Stomach (tissue), 9 donors: ENCODE measurements around the gene TMEM9B. TPM values are rescaled to one million over a fixed set of nuclear protein-coding genes. Genes with fewer than 3 reads are reported as not detected.

ENCODE experiments used
- DNase-seq, 2 donors: peaks; one replicate each; pipeline versions ENCODE4 v3.0.0 to v3.0.0-alpha.2; 2013 to 2019
- H3K27ac ChIP-seq, 5 donors: fragments of 200-600 bp in 4 of 5; sonication (generic) in 4 of 5; one replicate each; pipeline ENCODE4 v1.5.1; 2013 to 2019; ENCODE audit warnings: mild to moderate bottlenecking in 1 of 5, moderate library complexity in 1 of 5
- H3K27me3 ChIP-seq, 3 donors: fragments of 200-600 bp; sonication (generic); one replicate each; pipeline ENCODE4 v1.5.1; 2017 to 2019; ENCODE audit warnings: mixed run types in 1 of 3
- H3K36me3 ChIP-seq, 4 donors: fragments of 200-600 bp; sonication (generic); 1 replicate in 3 of 4; 2 replicates in 1 of 4; pipeline ENCODE4 v1.5.1; 2016 to 2019
- H3K4me1 ChIP-seq, 4 donors: fragments of 200-600 bp; sonication (generic); one replicate each; pipeline ENCODE4 v1.5.1; 2016 to 2019
- H3K4me3 ChIP-seq, 4 donors: fragments of 200-600 bp; sonication (generic) in 3 of 4; one replicate each; pipeline ENCODE4 v1.5.1; 2016 to 2019; ENCODE audit warnings: mild to moderate bottlenecking in 1 of 4
- H3K9me3 ChIP-seq, 4 donors: fragments of 200-600 bp; sonication (generic); one replicate each; pipeline ENCODE4 v1.5.1; 2016 to 2019
- EP300 ChIP-seq: sonication (generic); formaldehyde crosslinking; IDR thresholded peaks from one replicate; pipeline ENCODE4 v1.6.1; 2017; ENCODE audit warnings: antibody characterized with exemption
- POLR2A ChIP-seq, 4 donors: fragments of 450-650 bp; IDR thresholded peaks; one replicate each; pipeline ENCODE4 v1.6.1; 2016; ENCODE audit warnings: antibody characterized with exemption in 4 of 4, control low read depth in 2 of 4, mild to moderate bottlenecking in 1 of 4, moderate library complexity in 1 of 4
- POLR2AphosphoS5 ChIP-seq, 3 donors: sonication (generic); formaldehyde crosslinking; IDR thresholded peaks; one replicate each; pipeline ENCODE4 v1.6.1; 2016; ENCODE audit warnings: antibody characterized with exemption in 3 of 3
- WGBS, 5 donors: extraction: QIAGEN DNeasy Blood & Tissue Kit in 3 of 5; methylation state at CpG; one replicate each; pipeline versions ENCODE4 v1.1.5 to v1.1.7; 2013 to 2018; 5-methylcytosine and 5-hydroxymethylcytosine counted together
- intact Hi-C: fragments of 100-400 bp; cut with DNase I; formaldehyde crosslinking; loops from one replicate; pipeline ENCODE4 v1.15.1; 2023; ENCODE audit warnings: low total_unique reads
- polyA plus RNA-seq, 3 donors: library from polyadenylated mRNA; stranded (reverse); fragments of 200-250 nt; gene quantifications; one replicate each; pipeline ENCODE4 v1.2.3, GENCODE V29; 2013
- small RNA-seq, 4 donors: library from RNA; depleted of rRNA; stranded (forward); fragments of <200 nt; gene quantifications; one replicate each; pipeline ENCODE3, GENCODE V24; 2016
- total RNA-seq, 5 donors: library from RNA; depleted of rRNA; stranded (reverse); fragments of >200 nt; gene quantifications; one replicate each; pipeline versions ENCODE4 v1.1.0 to v1.2.3, GENCODE V29; 2014 to 2016
- TF ChIP-seq, protein P1 (sequence below), 7 experiments: fragments of 450-650 bp in 4 of 7; fragments of 200-600 bp in 3 of 7; sonication (generic) in 3 of 7; IDR thresholded peaks; one replicate each; pipeline ENCODE4 v1.5.1; 2016 to 2019; ENCODE audit warnings: antibody characterized with exemption in 7 of 7, control low read depth in 2 of 7, mild to moderate bottlenecking in 1 of 7
- donor health status: healthy with polysubstance abuse.
- donor health status: Bipolar disorder and iron deficiency.
- donor health status: healthy.

Gene TMEM9B
- total and polyA plus RNA-seq, 8 donors = 0.58 to 74.4 (median 30.9) TPM

DNA sequence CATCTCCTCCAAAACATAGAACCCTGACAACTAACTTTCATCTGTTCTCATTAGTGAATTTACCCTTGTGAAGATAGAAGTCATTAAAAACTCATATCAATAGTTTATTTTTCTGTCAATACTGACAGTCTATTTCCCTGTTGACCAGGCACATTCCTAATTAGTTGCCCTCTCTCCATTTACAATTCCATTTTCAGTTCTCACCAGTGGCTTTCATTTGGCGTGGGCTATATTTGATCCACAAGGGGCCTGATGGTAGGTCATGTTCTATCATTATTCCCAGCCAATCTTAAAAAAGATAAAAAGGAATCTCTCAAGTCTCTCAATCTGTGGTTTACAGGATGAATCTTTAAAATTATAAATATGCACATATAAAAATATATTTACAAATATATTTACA is 57.1 kb downstream of the TMEM9B start:
- no peaks in the 10 kb centered on the region for H3K9me3 ChIP-seq
- WGBS, 5 donors = 76 to 88% (median 80%) methylated on average over 1 of the region's 1 CpG
- DNase-seq = no peak
- H3K27me3 ChIP-seq = no peaks in the 10 kb centered on the region
- H3K36me3 ChIP-seq = no peaks in the 10 kb centered on the region
- TF ChIP-seq EP300 (no peak), POLR2A (IDR thresholded peaks at IDR 0.05) (no peak), POLR2AphosphoS5 (IDR thresholded peaks at IDR 0.05) (no peak)
- TF ChIP-seq, protein P1, sequence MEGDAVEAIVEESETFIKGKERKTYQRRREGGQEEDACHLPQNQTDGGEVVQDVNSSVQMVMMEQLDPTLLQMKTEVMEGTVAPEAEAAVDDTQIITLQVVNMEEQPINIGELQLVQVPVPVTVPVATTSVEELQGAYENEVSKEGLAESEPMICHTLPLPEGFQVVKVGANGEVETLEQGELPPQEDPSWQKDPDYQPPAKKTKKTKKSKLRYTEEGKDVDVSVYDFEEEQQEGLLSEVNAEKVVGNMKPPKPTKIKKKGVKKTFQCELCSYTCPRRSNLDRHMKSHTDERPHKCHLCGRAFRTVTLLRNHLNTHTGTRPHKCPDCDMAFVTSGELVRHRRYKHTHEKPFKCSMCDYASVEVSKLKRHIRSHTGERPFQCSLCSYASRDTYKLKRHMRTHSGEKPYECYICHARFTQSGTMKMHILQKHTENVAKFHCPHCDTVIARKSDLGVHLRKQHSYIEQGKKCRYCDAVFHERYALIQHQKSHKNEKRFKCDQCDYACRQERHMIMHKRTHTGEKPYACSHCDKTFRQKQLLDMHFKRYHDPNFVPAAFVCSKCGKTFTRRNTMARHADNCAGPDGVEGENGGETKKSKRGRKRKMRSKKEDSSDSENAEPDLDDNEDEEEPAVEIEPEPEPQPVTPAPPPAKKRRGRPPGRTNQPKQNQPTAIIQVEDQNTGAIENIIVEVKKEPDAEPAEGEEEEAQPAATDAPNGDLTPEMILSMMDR (IDR thresholded peaks at IDR 0.05) = no peak
- no peak overlapping the region for H3K27ac ChIP-seq
- H3K4me1 ChIP-seq = peaks cover 8 to 20% (median 17%) of the 10 kb centered on the region in 4 donors
- H3K4me3 ChIP-seq = no peak overlapping the region
- intact Hi-C loops = no loop called here

DNA sequence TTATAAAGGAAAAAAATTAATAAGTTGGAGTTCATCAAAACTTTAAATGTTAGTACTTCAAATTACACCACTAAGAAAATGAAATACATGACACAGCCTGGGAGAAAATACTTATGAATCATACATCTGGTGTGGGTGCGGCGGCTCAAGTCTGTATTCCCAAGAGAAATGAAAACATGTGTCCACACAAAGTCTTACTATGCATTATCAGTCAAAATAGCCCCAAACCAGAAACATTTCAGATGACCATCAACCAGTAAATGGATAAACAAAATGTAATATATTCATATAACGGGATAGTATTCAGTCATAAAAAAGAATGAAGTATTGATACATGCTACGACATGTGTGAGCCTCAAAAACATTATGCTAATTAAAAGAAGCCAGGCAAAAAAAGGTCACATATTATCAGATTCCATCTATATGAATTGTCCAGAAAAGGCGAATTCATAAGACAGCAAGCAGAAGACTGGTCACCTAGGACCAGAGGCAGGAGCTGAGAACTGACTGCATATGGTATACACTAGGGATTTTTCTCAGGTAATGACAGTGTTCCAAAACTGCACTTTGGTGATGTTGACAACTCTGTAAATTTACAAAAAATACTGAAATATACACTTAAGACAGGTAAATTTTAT is 58.6 kb downstream of the TMEM9B start:
- TF ChIP-seq, protein P1 (IDR thresholded peaks at IDR 0.05) = no peak
- TF ChIP-seq EP300 (no peak), POLR2AphosphoS5 (IDR thresholded peaks at IDR 0.05) (no peak)
- Histone ChIP-seq H3K36me3 (no peaks in the 10 kb centered on the region), H3K4me3 (no peak overlapping the region), H3K9me3 (no peaks in the 10 kb centered on the region), H3K27ac (no peak overlapping the region), H3K4me1 (peaks cover 8 to 12% (median 9%) of the 10 kb centered on the region in 4 donors), H3K27me3 (no peaks in the 10 kb centered on the region)
- intact Hi-C loops = no loop called here
- no peak for DNase-seq
- WGBS, 5 donors = 66 to 90% (median 80%) methylated on average over 5 of the region's 5 CpGs

DNA sequence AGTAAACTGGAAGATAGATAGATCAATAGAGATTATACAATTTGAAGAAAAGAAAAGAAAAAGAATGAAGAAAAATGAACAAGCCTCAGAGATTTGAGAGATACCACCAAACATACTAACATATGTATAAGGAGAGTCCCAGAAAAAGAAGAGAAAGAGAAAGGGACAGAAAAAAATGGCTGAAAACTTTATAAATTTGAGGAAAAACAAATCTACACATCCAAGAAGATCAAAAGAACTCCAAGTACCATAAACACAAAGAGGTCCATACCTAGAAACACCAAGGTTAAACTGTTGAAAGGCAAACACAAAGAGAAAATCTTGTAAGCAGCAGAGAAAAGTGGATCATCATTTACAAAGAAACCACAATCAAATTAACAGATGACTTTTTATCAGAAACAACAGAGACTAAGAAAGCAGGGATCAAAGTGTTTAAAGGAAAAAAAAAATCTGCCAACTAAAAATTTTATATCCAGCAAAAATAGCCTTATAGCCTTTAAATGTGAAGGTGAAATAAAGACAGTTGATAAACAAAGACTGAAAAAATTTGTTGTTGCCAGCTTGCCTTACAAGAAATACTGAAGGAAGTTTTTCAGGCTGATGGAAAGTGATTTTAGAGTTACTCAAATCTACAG is 65.0 kb downstream of the TMEM9B start:
- H3K9me3 ChIP-seq = peaks cover 0 to 31% (median 12%) of the 10 kb centered on the region in 4 donors
- H3K36me3 ChIP-seq = no peaks in the 10 kb centered on the region
- no peak overlapping the region for H3K27ac ChIP-seq
- no peaks in the 10 kb centered on the region for H3K27me3 ChIP-seq
- H3K4me3 ChIP-seq = no peak overlapping the region
- H3K4me1 ChIP-seq = no peaks in the 10 kb centered on the region
- TF ChIP-seq EP300 (no peak), POLR2AphosphoS5 (IDR thresholded peaks at IDR 0.05) (no peak), POLR2A (IDR thresholded peaks at IDR 0.05) (no peak)
- TF ChIP-seq, protein P1 (IDR thresholded peaks at IDR 0.05) = no peak
- DNase-seq = no peak
- intact Hi-C loops = no loop called here

Small RNAs within 50 kb of the gene (small RNA-seq; reads per million reads assigned to genes)
- 0 reads per million in 4 donors for gene RF00019

Other genes with a start within 250 kb of the TMEM9B start
- gene AKIP1, start 53.3 kb downstream of the TMEM9B start, total RNA-seq = 10 to 100 TPM in 3 of 5 donors, under 1 TPM in 1, not detected in 1; 0.89 to 21.1 (median 17.9) TPM
- gene AKIP1, start 53.3 kb downstream of the TMEM9B start, polyA plus RNA-seq = 10 to 100 TPM; 16.8 to 26.8 (median 23.4) TPM
- not detected for gene C11orf16, start 31.5 kb downstream of the TMEM9B start, total RNA-seq
- not detected for gene C11orf16, start 31.5 kb downstream of the TMEM9B start, polyA plus RNA-seq
- 1 to 10 TPM in 1 of 5 donors, not detected in 4; 1.8 TPM for gene ASCL3, start 21.4 kb downstream of the TMEM9B start, total RNA-seq
- not detected for gene ASCL3, start 21.4 kb downstream of the TMEM9B start, polyA plus RNA-seq
- gene NRIP3, start 39.6 kb upstream of the TMEM9B start, total RNA-seq = 1 to 10 TPM in 3 of 5 donors, not detected in 2; 1.8 to 3.9 (median 2.2) TPM
- 1 to 10 TPM in 1 of 3 donors, under 1 TPM in 2; 0.33 to 1.5 (median 0.81) TPM for gene NRIP3, start 39.6 kb upstream of the TMEM9B start, polyA plus RNA-seq
- 10 to 100 TPM in 4 of 5 donors, 1 to 10 TPM in 1; 1.7 to 29.8 (median 26.6) TPM for gene SCUBE2, start 127.2 kb upstream of the TMEM9B start, total RNA-seq
- gene SCUBE2, start 127.2 kb upstream of the TMEM9B start, polyA plus RNA-seq = 10 to 100 TPM; 10.6 to 37.1 (median 14.7) TPM